GM19240 (cell line): Measurements from ENCODE around the gene APOBEC3H.

Experiments
- DNase-seq: peaks from one replicate; pipeline ENCODE4 v3.0.0; 2011; ENCODE audit warnings: low spot score; ENCODE audit not compliant: insufficient read length

APOBEC3H gene

DNA sequence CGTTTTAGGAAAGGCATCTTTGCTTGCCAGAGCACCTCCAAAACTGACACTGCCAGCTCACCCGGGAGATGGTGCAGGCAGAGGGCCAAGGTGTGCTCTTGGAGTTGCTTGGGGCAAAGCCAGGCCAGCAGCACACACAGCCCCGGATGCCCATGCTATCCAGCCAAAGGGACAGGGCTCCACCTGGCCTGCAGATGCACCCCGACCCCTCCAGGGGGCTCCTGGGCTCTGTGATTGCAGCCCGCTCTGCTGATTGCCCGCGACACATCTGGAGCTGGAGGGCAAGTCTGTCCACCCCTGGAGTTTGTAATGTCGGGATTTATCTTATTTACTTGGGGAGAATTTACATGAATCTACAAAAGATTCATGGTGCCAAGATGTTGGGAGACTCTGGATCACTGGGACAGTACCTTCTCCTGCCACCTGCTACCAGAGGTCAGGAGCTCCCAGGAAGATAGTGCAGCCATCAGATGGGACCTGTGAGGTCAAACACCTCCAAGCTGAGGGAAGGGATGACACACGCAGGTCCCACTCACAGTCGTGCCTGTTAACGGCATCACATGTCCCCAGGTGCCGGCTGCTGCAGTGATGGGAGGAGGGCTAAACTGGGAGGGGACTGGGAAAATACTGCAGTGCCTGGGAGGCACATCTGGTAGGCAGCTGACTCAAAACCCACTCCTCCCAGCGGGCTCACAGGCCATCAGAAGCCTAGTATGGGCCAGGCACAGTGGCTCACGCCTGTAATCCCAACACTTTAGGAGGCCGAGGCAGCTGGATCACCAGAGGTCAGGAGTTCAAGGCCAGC lies 38.2 kb downstream of the APOBEC3H start:
- DNase-seq = peak; percentile 64

DNA sequence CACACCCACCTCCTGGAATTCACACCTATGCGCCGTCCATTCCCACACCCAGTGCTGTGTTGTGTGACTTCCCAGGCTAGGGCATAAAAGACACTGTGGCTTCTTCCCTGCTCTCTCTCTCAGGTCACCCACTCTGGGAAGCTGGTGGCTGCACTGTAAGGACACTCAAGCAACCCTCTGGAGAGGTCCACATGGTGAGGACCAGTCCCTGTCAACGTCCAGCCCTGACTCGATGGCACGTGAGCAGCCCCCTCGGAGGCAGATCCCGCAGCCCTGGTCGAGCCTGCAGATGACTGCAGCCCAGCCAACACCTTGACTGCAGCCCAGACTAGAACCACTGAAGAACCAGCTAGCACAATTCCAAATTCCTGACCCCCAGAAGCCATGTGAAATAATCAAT lies 39.3 kb downstream of the APOBEC3H start:
- no peak for DNase-seq

DNA sequence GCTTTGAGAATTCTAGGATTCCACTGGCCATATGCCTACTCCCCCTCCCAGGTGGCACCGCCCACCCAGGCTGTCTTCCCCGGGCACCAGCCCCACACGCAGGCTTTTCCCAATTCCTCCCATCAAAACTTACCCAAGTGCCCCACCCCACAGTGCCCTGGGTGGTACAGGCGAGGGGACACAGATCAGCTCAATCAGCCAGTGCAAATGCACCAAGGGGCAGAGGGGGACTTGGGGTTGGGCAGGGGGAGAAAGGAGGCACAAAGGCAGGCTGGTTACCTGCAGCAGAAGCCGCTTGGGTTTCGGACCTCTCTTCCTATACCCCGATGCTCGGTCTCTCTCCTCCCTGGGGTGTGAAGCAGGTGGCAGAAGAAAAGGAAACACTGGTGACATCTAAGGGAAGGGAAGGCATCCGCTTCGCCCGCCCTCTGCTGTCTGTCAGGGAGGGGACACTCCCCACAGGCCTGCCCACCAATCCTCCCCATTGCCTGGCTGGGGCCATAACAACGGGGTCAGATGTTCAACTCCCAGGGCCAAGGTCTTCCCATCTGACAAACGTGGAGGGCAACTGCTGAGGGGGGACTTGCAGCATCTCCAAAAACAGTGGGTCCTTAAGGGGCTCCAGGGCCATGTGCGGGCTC lies 41.4 kb downstream of the APOBEC3H start:
- DNase-seq = no peak

DNA sequence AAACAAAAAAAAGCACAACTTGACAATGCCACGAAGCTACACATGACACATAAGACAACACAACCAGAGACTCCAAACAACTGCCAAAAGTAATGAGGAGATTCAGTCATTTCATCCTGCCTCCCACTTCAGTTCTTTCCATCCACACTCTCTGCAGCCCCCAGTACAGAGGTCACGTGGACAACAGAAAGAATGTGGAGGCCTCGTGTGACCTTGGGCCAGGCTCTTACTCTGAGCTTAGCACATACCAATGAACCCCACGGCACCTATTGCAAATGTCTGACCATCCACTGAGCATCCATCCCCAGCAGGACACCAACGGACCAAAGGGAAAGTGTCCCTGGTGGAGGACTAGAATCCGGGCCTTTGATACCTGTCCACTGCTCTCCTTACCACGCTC lies 42.9 kb downstream of the APOBEC3H start:
- DNase-seq = no peak

DNA sequence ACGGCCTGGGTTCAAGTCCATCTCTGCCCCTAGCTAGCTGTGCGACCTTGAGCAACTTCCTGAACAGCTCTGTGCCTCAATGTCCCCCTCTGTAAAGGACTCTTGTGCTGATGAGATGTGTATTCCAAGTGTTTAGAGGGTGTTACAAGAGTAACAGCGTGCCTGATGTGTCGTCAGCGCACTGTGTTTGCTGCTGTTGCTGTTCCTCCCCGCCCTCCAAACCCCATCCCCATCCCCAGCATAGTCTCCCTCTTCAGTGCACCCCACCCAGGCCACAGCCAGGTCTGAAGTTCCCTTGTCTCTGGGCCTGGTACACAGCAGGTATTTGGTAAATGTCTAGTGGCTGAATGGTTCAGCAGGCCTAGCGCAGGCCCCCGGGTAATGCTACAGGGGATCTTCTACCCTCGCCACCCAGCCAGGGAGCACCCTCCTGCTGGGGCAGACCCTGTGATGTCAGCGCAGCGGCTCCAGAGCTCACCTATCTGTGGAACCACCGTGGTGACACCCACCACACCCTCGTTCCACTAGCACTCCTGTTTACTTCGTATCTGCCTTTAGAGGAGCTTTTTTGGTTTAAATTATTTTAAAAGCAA lies 45.1 kb downstream of the APOBEC3H start:
- DNase-seq = no peak

DNA sequence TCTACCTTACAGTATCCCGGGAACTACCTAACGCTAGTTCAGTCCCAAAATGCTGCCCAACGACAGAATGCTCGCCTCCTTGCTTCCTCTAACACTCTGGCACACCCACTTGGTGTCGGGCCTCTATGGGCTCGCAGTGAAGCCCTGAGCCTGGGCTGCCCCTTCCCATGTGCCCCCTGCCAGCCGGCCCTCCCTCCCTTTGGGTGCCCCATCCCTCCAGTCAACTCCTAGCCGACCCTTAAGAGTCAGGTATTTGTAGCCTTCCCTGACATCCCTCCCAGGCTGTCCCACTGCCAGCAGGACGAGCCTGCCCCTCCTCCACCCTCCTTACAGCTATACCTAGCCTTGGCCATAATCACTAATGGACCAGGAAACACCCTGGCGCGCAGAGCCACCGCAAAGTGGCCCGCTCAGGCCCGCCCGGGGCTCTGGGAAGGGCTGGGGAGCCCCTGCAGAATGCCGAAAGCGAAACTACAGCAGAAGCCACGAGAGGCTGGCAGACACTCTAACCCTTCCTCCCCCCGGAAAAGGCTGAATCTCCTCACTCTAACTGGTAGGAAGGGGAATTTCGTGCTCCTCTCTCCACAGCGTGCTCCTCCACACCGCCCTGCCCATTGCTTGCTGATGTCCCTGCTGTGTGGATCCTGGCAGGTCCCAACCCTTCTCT lies 47.2 kb downstream of the APOBEC3H start:
- peak; percentile 75 for DNase-seq

DNA sequence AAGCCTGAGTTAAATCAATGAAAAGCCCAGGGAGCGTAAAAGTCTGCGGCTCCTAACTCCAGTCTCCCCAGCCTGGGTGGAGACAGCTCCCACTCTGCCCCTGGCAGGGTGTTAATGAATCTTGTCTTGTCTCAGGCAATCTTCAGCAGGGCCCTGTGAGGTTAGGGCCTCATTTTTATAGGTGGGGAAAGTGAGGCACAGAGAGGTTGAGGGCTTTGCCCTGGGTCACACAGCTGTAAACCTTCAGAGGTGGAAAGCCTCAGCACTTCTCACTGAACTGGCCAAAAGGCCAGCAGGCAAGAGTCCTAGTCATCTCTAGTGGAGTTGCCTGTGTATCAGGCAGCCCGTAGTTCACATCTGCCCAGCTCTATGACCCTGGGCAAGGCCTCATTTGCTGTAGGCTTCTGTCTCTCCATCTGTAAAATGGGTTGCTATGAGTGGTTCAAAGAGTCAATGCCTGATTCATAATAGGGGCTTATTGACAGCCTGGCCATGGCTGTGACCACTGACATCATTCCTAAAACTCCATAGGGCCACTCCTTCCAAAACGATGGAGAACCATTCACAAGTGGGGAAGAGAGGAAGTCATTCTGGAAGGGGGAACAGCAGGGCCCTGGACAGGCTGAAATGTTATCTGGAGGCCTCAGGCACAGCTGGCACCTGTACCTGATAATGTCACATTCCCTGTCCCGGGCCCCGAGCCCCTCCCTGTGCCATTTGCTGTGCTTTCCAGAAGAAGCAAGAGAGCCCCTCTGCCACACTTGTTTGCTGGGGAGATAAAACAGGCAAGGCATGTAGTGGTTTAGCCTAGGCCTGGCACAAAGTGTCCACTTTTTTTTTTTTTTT lies 49.4 kb downstream of the APOBEC3H start:
- no peak for DNase-seq

DNA sequence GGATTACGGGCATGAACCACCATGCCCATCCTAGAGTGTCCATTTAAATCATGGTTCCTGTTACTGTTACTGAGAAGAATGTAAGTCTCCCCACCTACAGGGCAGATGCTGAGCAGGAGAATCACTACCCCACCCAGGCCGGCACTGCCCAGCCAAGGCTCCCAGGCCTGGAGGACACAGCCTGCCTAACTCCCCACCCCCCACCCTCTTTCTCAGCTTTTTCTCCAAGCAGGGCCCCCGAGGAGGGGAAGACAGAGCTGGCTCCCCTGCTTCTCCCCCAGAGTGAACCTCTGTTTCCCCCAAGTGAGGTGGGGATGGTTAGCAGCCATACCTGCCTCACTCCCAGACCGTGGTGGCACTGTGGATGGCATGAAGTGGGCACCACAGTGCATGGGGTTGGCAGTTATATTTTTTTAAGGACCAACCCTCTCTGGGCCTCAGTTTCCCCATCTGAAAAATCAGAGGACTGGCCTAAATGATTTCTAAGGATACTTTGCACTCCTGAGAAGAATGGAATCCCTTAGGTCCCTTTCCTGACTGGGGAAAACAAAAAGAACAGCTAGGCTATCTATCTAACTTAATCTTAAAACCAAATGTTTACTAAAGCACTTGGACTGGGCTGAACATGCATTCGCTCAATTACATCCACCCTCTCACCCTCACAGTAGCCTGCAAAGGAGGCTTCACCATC lies 50.4 kb downstream of the APOBEC3H start:
- DNase-seq = no peak

DNA sequence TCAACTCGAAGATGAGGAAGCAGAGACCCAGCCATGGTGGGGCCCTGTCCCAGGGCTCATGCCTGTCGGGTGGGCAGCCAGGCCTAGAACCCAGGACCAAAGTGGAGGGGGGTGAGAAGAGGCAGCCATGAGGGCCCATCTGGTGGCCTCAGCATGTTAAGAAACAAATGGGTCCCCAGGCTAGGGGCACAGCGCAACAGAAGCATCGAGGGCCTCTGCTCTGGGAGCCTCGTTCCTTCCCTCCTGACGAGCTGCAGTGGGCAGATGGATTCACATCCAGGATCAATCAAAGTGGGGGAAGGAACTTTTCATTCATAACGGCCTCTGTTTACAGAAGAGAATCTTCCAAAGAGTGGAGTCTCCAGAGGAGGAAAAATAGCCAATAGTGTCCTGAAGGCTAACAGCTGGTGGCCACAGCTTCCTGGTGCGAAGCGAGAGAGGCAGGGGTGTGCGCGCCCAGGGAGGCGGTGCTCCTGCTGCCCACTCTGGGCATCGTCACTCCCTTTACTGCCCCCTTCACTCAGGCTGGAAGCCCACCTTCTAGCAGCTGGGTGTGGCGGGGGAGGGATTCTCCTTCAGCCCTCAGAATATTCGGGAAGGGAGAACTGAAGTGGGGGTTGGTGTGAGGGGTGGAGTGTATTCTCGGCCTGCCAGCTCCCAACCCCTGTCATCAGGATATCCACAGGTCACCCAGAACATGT lies 51.1 kb downstream of the APOBEC3H start:
- no peak for DNase-seq

DNA sequence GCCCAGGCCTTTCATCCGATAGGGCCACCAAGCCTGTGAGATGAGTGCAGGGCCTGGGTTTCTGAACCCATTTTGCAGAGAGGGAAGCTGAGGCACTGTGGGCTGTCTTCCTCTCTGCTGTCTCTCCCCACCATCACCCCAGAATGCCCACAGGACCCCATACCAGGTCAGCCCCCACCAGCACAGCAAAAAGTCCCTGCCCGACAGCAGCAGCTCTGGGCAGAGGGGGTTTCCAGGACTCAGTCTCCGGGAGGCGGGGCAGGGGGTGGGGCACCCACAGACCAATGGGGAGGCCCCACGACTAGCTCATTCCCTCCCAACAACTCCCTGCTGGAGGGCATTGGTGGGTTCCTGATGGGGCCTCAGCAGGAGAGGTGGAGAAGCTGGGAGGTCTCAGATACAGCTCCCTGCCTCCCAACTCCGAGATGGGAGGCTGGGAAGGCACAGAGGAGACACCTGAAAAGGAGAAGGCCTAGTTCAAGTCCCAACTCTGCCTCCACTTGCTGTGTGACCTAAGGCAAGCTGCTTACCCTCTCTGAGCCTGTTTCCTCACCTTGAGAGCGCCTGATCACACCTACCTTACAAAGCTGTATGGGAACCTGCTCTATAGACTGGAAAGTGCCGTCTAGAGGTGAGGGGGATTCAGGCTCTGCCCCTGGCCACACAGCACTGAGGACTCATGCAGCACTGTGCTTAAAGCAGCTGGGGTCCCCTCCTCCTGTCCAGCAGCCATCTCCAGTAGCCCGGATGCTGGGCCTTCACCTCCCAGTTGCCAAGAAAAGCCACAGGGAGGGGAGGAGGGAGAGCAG lies 51.9 kb downstream of the APOBEC3H start:
- peak; percentile 50 for DNase-seq

DNA sequence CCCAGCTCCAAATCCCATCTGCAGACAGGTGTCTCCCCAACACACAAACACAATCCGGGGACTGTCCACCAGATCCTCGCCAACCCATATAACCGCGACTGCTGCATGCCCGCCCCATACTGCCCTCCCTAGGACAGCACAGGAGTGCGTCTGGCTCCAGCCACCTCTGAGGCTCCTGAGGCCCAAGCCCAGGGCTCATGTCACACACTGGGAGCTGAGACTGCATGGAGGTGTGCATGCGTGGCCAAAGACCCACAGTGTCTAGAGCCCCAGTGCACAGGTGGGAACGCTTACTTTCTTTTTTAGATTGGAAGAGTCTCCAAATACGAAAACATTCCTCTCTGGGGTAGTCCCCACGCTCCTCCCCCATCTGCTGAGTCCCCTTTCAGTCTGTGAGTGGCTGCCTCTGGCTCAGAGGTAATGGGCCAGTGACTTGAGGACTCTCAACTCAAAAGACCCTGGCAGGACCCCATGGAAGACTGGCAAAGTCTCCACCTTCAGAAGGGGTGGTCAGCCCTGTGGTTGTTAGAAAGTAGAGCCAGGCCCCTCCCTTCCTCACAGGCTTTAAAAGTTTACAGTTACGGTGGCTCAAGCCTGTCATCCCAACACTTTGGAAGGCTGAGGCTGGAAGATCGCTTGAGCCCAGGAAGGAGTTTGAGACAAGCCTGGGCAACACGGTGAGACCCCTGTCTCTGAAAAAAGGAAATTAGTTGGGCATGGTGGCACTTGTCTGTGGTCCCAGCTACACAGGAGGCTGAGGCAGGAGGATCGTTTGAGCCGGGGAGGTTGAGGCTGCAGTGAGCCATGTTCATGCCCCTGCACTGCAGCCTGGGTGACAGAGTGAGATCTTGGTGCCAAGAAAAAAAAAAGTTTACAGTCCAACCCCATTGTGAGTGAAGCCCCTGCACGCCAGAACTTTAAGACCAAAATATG lies 53.1 kb downstream of the APOBEC3H start:
- no peak for DNase-seq

DNA sequence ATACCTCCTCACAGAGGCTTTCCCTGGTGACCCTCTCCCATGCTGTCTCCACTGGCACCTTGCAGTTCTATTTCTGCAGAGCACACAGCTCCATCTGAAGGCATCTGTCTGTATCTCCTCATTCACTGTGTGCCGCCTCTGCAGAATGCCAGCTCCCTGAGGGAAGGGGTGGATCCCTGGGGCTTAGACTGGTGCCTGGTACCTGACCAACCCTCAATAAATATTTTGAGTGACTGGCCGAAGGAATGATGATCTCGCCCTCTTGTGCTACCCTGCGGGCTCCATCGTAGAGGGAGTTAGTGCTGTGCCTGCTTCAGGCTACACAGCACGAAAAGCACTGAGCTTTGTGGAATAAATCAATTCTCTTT lies 53.8 kb downstream of the APOBEC3H start:
- no peak for DNase-seq

DNA sequence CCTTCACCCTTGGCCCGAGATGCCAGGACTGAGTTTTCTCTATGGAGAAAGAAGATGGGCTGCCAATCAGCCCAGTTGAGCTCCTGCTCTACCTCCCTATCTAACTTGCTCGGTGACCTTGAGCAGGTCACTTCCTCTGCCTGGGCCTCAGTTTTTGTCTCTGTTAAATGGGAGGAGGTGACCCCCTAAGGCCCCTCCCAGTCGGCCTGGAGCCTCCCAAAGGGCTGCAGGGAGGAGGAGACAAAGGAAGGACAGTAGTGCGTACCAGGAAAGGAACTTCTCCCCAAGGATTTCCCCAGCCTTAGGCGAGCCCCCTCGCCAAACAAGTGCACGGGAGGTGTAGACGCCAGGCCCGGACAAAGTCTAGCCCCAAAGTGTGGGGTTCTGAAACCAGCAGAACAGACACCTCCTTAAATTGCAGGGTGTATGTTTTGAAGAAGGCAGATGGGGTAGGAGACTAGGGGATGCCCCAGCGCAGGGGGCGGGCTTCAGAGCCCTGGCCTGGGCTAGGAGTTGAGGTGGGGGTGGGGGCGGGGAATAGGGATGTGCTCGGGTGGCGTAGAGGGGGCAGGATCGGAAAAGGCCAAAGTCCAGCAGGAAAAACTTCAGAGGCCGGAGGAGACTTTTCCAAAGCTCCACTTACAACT lies 54.4 kb downstream of the APOBEC3H start:
- DNase-seq = no peak

DNA sequence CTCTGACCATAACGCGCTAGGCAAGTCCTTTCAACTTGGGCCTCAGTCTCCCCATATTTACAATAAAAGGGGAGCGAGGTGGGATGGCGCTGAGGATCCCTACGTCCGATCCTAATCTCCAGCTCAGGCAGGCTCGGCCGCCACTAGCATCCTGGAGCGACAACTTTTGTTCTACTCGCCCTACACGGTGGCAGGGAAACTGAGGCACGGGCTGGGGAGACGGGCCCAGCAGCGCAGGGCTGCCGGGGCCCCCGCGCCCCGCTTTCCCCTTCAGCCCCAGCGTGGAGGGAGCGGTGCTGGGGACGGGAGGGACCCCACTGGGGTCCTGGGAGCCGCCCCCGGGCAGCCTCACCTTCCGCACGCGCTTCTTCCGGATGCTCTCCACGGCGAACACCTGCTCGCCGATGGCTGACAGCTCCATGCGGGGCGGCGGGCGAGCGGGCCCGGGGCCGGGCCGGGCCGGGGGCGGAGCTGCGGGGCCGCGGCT lies 55.0 kb downstream of the APOBEC3H start:
- DNase-seq = no peak

DNA sequence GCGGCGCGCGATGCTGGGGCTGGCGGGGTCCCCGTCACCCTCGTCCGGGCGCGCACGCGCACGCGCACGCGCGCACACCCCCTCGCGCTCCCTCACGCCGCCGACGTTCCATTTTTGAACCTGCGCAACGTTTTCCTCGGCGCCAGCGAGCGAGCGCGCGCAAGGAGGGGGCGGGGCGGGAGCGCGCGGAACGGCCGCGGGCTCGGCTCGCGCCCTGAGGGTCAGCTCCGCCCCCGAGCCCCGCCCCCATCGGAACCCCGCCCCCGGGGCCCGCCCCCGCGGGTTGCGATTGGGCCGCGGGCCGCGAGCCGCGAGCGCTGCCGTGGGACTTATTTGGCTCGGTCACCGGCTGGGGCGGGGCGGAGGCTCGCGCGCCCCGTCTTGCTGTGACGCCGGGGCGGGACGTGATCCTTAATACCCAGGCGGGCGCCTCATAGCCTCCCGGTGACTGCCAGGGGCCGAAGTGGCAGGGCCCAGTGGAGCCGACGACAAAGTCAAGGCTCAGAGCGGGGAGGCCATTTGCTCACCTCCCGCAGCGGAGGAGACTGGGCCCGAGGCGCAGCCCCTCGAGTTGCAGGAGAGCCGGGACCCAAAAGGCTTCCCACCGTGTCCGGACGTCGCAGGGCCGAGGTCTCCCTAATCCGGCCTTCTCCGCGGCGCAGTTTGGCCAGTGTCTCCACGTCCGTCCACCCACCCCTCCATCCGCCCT lies 55.6 kb downstream of the APOBEC3H start, which contains the start of gene CBX7:
Gene CBX7, minus strand, starts transcription at position 170 of the 709 bp plus-strand sequence. CDS start 236 bp downstream, outside the sequence.
- DNase-seq = peak; percentile 93

DNA sequence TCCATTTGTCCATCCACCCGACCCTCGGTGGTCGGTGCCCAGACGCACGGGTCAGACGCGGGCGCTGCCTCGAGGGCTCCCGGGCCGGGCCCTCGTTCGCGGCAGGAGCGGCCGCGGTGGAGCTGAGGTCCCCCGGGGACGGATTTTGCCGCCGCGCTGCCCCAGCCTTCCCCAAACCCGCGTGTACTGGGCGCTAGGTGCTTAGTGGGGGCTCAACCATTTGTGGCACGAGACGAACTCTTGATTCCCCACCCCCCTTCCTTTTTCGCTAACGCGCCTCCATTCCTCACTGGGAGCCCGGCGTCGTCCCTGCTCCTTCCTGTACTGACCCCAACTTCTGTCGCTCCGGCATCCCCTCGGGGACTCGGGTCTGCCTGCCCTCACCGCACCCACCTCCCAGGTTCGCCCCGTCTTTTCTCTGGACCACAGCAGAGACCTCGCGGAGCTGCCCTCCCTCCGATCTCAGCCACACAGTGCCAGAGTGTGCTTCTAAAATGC lies 56.2 kb downstream of the APOBEC3H start:
- DNase-seq = no peak
